HG02798 (cell line): ENCODE data around the gene OSTN.

ENCODE experiments used
- ATAC-seq: cut with Tn5 transposase; IDR thresholded peaks from one replicate; pipeline ENCODE4 v1.9.1; 2021; ENCODE audit warnings: mild to moderate bottlenecking; ENCODE audit not compliant: unreplicated experiment, poor library complexity

OSTN gene

GRCh38 chr3:191301782-191302411 lies 102.9 kb downstream of the OSTN start:
- ATAC-seq, result no peak

DNA sequence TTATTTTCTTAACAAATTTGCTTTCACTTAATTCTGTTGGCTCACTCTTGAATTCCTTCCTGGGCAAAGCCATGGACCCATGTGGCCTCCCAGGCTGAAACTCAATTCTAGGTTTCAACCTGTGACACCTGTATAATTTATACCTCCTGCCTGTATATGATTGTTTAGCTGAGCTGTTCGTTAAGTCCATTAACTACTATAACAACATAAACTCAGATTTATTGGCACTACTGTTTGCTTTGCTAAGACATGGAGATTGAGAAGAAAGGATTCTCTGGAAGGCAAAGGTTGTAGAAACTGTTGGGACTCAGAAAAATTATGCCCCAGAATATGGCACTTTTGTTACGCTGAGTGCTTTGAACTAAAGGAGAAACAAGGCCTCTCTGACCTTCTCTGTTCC lies 103.4 kb downstream of the OSTN start:
- ATAC-seq, result no peak

- ATAC-seq, result no peak
Measured at GRCh38 chr3:191303596-191303995, 104.6 kb downstream of the OSTN start.

DNA sequence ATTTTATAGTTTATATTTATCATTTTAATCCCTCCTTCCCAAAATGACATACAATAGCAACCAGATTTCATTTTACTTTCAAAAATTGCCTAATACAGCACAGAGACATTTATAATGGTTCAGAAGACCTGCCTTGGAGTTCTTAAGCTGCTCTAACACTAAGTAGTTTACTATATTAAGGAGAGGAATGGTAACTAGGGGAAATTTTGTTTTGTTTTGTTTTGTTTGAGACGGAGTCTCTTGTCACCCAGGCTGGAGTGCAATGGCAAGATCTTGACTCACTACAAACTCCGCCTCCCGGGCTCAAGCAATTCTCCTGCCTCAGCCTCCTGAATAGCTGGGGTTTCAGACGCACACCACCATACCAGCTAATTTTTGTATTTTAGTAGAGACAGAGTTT lies 107.4 kb downstream of the OSTN start:
- no peak for ATAC-seq

DNA sequence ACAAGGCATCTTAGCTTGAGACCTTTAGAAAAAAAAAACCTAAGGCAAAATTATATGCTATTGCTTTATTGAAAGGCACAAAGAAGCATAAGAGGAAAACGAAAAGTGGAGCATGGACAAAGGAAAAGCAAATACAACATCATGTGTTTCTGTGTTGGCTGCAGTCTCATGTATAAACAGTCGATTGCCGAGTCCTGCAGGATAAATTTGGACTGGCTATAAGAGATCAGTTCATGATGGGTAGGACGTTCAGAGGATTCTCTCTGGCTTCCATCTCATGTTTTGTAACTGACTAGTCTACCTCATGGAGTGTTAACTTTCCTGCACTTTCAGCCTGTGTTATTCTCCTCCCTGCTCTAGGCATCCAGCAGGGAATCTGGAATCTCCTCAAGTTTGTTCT lies 108.3 kb downstream of the OSTN start:
- no peak for ATAC-seq

DNA sequence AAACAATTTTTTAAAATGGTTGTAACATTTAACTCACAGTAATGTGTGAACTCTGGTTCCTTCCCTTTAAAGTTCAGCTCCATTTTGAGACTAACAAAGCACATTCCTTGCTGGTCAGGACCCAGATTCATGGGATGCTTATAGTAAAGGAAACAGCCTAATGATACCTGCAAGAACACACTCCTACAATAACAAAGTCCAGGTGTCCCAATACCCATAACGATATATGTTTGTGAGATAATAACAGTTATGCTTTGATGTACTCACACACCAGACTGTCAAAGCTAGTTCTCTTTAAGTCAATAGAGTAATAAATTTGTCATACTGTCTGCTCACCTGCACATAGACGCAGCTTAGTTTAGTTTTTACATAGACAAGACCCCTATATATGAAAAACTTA lies 114.3 kb downstream of the OSTN start:
- ATAC-seq, result no peak

- no peak for ATAC-seq
Measured at GRCh38 chr3:191314109-191314728, 115.2 kb downstream of the OSTN start.
